NCI-H345 (cell line): ENCODE results near the gene SIX2.
"Not testable (repeated sequence)": the region's sequence is repeated elsewhere in the genome, so short reads cannot be mapped to it uniquely, and the experiment has no call there.

ENCODE experiments used
- DNase-seq: peaks from one replicate; lab custom pipeline; 2025; lab: John Stamatoyannopoulos, UW

SIX2 gene

DNA sequence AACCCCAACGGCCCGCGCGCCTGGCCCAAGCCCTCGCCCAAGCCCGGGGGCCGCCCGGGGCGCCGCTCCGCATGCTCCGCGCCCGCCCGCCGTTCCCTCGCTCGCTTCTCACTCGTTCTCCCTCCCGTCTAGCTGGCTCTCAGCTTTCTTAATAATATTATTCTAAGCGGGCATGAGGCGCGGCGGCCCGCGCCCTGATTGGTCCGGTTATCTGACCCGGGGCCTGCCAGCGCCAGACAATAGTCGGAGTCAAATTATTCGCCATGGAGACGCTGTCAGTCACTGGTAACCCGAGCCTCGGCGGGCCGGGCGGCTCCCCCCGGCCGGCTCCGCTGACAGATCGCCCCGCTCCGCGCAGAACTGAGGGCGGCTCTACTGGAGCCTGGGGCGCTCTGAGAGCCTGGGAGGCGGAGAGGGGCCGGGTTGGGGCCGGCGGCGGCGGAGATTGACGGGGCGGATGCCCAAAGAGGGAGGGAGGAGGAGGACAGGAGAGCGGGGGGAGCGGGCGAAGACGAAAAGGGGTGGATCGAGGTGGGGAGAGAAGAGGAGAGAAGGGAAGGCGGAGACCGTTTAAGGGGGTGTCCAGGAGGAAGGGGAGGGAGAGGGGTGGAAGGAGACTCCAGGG is at the start of gene SIX2:
Gene SIX2, minus strand, starts transcription at position 150 of the 625 bp plus-strand sequence. CDS start 342 bp downstream, outside the sequence.
- DNase-seq, result peak; percentile 98

DNA sequence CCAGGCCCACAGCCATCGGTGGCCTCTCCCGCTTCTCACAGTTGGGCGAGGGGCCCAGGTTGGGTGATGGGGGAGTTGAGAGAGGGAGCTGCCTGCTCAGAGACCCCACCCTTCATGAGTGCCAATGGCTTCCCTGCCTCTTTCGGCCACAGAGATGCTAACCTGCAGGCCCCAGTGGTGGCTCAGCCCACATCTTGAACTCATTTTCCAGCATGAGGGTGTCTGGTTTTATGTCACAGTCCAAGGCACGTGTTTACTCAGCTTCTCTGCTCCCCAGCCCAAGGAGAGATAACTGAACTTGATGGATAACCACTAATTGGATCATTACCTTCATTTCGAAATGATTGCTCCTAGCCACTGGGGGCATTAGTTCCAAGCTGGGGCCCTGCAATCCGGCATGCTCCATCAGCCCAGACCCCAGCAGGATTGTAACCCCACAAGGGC is 45.9 kb upstream of the SIX2 start:
- no peak for DNase-seq

DNA sequence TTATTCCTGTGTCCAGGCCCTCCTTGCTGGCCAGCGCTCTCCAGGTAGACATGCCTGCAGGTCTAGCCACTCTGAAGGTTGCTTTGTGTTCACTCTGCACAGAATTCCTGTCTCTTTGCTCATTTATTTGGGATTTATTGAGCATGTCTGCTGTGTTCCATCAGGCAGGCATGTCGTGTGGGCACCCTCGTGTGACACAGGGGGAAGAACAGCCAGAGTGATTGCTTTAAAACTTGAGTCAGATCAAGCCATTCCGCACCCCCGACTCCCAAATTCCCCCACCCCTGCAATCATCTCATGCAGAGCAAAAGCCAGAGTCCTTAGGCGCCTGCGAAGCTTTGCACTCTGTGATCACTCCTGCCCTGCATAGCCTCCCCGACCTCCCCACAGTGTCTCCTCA is 44.7 kb upstream of the SIX2 start:
- DNase-seq, result no peak

- DNase-seq, result no peak
Observed at GRCh38 chr2:45052388-45052928, 43.2 kb upstream of the SIX2 start.

DNA sequence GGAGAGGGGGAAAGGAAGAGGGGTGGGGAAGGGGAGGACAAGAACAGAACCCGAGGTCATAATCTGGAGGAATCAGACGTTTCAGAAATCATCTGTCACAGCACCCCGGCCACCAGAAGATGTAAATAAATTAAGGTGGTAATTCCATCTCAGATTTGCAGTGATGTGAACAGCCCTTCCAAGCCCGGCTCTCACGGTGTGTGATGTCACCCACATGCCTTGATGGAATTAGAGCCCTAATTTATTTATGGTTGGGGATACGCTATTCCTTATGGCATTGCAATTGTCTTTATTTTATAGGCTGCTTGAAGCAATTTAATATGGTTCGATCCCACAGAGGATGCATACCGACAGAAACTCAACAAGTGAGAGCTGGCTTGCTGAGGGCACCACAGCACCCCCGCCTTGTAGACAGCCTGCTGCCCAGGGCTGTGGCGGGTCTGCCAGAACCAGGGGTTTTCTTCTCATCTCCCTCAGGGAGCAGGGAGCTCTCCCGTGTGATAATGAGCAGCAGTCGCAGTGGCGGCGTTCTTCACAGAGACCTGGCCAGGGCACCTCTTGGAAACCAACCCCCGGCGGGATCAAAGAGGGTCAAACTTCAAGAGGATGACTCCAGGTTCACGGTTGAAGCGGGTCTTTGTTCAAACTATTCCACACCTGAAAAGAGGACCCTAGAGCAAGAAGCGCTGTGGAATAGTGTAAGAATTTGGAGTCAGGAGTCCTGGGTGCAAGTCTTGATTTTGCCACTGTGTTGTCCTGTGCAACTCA is 40.5 kb upstream of the SIX2 start:
- DNase-seq, result no peak

- no peak for DNase-seq
Observed at GRCh38 chr2:45047301-45047700, 38.0 kb upstream of the SIX2 start.

GRCh38 chr2:45046786-45047185 is 37.5 kb upstream of the SIX2 start:
- DNase-seq, result no peak

DNA sequence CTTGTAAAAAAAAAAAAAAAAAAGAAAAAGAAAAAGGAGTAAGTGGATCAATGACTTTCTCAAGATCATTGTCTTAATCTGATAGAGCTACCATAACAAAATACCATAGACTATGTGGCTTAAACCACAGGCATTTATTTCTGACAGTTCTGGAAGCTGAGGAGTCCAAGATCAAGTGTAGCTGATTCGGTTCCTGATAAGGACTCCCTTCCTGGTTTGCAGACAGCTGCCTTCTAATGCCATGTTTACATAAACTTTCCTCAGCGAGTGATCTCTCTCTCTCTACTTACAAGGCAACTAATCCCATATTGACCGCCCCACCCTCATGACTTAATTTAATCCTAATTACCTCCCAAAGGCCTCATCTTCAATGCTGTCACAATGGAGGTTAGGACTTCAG is 36.5 kb upstream of the SIX2 start:
- no peak for DNase-seq

DNA sequence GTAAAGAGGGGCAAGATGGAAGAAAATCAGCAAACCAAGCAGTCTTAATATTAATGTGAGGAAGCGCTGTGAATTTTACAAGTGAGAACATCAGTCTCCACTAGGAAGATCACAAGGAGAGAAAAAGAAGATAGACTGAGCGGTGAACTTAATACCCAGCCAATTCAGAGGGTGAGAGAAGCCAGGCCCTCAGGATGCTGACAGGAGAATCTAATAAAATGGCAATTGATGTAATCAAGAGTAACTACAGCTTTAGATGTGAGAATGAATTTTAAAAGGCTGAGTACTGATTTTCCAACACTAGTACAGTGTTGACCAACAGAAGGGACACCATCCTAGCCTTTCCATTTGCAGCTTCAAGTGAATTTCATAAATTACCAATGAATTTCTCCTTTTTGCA is 35.7 kb upstream of the SIX2 start:
- no peak for DNase-seq

GRCh38 chr2:45043174-45043573 is 33.9 kb upstream of the SIX2 start:
- DNase-seq, result no peak

GRCh38 chr2:45042401-45042800 is 33.1 kb upstream of the SIX2 start:
- no peak for DNase-seq

DNA sequence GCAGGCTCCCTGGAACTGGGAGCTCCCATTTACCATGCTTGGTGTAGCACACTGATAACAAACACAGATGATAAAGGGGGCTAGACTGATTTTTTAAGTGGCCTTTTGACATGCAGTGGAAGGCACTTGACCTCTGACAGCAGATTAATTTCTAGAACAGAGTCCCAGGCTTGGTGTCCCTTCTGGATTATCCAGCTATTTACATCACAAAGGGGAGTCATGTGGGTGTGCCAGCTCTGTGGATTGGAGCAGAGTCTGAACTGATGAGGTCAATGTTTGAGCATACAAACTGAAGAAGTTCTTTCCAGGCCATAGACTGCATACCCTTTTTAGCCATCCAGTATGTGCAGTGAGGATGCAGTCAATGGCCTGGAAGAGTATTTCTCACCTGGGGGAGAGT is 31.5 kb upstream of the SIX2 start:
- no peak for DNase-seq

GRCh38 chr2:45039804-45040203 is 30.6 kb upstream of the SIX2 start:
- not testable (repeated sequence) for DNase-seq

DNA sequence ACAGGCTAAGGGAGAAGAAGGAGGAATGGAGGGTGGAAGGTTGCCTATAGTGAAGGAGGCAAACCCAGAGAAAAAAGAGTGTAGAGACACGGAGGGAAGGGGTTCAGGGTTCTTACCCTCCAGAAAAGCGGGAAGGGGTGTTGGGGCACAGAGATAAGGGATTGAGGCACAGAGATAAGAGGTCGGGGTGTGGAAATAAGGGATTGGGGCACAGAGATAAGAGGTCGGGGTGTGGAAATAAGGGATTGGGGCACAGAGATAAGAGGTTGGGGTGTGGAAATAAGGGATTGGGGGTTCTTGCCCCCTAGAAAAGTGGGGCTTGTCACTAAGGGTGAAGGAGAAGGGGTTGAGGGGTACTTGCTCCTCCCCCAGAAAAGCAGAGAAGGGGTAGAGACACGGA is 29.6 kb upstream of the SIX2 start:
- not testable (repeated sequence) for DNase-seq

DNA sequence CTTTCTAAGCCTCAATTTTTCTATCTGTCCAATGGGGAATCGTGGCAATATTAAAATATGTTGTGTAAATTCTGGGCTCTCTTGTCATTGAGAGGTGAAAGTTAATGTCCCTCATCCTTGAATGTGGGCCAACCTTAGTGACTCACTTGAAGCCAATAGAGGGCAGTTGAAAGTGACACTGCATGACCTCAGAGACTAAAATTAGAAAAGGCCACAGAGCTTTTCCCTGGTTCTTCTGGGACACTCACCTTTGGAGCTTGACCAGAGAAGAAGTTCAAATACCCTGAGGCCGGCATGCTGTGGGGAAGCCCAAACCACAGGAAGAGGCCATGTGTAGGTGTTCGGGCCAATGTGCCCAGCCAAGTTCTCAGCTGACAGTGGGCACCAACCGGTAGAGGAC is 24.1 kb upstream of the SIX2 start:
- DNase-seq, result no peak

DNA sequence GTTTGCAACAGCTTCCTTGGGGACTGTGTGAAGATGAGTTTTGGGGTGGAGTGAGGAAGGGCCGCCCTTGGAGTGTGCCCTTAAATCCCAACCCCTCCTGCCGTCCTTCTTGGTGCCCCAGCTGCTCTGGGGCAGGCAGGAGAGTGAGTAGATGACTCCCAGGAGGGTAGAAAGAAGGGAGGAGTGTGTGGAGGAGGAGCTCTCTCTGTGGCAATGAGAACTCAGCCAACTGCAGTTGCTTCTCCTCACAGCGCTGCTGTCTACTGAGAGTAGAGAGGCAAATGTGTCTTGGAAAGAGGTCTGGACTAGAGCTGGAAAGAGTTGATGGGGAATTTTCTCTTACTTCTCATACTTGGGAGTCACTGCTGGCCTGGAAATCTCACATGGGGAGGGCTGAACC is 21.8 kb upstream of the SIX2 start:
- no peak for DNase-seq

- DNase-seq, result no peak
Observed at GRCh38 chr2:45030553-45030952, 21.3 kb upstream of the SIX2 start.

DNA sequence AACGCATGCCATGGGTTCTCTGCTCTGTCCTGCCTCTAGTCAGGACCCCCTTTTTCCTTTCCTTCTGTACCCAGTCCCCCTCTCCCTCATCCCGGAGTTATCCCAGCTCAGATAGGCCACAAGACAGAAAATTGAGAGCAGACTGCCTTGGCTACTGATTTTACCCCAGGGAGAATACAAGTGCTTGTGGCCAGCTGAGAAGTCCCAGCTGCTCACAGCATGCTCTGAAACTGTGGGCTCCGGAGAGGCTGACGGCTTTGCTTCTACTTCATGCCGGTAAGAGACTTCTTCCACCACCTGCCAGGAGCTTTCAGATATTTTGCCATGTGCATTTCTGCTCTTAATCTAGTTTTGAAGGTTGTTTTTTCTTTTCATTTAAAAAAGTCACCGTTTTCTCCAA is 20.0 kb upstream of the SIX2 start:
- peak; percentile 15 for DNase-seq

DNA sequence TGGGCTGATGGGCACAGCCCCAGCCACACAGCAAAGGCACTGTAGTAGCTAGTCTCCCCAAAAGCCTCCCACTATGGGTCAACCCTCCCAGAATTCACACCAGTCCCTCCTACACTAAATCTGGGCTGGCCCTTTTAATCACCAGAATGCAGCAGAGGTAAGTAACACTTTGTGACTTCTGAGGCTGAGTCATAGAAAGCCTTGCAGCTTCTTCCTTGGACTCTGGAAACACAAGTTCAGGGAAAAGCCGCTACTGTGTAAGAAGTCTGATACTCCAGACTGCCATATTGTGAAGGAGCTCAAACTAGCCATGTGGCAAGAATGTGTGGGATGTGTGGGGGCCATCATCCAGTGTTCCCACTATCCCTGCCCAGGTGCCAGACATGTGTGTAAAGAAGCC is 19.0 kb upstream of the SIX2 start:
- DNase-seq, result no peak

GRCh38 chr2:45026924-45027450 is 17.7 kb upstream of the SIX2 start:
- no peak for DNase-seq

DNA sequence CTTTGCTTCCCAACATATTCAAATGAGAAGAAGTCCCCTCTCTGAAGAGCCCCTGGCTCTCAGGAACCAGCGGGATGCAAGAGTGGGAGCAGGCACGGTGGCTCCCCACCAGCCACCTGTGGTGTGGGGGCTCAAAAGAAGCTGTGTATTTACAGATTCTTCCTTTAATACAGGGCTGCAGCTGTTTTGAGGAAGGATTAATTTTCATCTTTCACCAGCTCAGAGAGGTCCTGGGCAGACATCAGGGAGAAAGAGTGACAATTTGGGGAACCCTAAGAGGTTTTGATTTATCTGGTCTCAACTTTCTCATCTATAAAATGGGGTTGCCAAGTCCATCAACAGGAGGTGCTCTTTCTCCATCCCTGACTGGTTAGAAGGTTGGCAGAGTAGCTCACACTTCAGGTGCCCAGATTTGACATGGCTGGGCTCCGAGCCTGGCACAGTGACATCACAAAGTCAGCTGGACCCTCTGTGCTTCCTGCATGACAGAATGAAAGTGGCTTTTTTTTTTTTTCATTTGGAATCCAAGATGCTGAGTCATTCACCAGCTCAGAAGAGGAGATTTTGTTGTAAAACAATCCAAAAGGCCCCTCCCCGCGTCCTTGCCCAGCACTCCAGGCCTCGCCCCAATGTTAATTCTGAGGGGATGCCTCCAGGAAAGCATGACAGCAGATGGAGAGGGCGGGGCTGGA is 15.5 kb upstream of the SIX2 start:
- DNase-seq, result no peak

DNA sequence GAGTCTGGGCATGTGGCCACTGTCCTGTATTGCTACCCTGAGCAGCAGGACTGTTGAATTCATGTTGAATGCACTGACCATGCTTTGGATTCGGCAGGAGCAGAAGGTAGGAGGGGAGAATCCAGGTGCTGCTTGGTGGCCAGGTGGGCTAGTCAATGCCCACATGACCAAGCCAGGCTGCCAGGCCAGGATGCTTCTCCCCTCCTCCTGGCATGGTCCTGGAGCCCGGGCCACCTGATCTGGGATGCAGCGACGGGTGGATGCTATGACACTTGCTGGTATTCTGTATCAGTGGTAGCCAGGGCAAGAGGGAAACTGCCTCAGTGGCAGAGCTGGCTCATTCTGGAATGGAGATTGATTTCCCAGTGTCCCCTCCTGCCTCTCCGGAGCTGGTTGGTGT is 14.8 kb upstream of the SIX2 start:
- no peak for DNase-seq

GRCh38 chr2:45020439-45020838 is 11.2 kb upstream of the SIX2 start:
- no peak for DNase-seq
